IMR-90 (cell line): Measurements from ENCODE around the gene CTDSP1.

ENCODE experiments used
- CTCF ChIP-seq: conservative IDR thresholded peaks from 2 replicates; pipeline ENCODE4 v1.5.1; 2012; ENCODE audit warnings: mild to moderate bottlenecking, low read depth, low read length, improper control_type of control experiment
- FOS ChIP-seq: fragments of 150-350 bp; IDR thresholded peaks from 2 replicates; pipeline ENCODE4 v1.6.1; 2016; ENCODE audit warnings: low read depth, low read length
- MXI1 ChIP-seq: IDR thresholded peaks from 2 replicates; pipeline ENCODE4 v1.6.1; 2012; ENCODE audit warnings: low read depth, mild to moderate bottlenecking, low read length, moderate library complexity, borderline replicate concordance
- POLR2A ChIP-seq: IDR thresholded peaks from 2 replicates; pipeline ENCODE4 v1.6.1; 2012; ENCODE audit warnings: mild to moderate bottlenecking, low read depth, low read length

GRCh38 chr2:218396688-218397462 lies 2.8 kb upstream of the CTDSP1 start:
- TF ChIP-seq CTCF (no peak), POLR2A (no peak), FOS (no peak), MXI1 (peak; percentile 19; the same call in 1 of the 2 replicates)
